HUES48 (cell line): ENCODE results near the gene B4GALT7.
A peak's percentile ranks its signal among the peaks of the same experiment; 100 is the strongest.
"Not testable (repeated sequence)": the region's sequence is repeated elsewhere in the genome, so short reads cannot be mapped to it uniquely, and the experiment has no call there.

Experiments used
- H3K27ac ChIP-seq: one replicate; pipeline ENCODE4 v1.7.0; 2013; ENCODE audit warnings: low read depth, low read length, inconsistent platforms
- H3K27me3 ChIP-seq: 2 replicates; pipeline ENCODE4 v1.6.1; 2013; ENCODE audit warnings: mild to moderate bottlenecking, low read length; ENCODE audit not compliant: control insufficient read depth, insufficient read depth
- H3K36me3 ChIP-seq: 2 replicates; pipeline ENCODE4 v1.6.1; 2013; ENCODE audit warnings: low read length; ENCODE audit not compliant: control insufficient read depth, insufficient read depth
- H3K4me1 ChIP-seq: 2 replicates; pipeline ENCODE4 v1.6.1; 2013; ENCODE audit warnings: mild to moderate bottlenecking, low read length; ENCODE audit not compliant: control insufficient read depth, insufficient read depth
- H3K4me3 ChIP-seq: 2 replicates; pipeline ENCODE4 v1.5.1; 2013; ENCODE audit warnings: mild to moderate bottlenecking, low read depth, low read length
- H3K9ac ChIP-seq: 2 replicates; pipeline ENCODE4 v1.6.1; 2013; ENCODE audit warnings: mild to moderate bottlenecking, low read depth, low read length, moderate library complexity
- H3K9me3 ChIP-seq: 2 replicates; pipeline ENCODE4 v1.6.1; 2013; ENCODE audit warnings: low read length; ENCODE audit not compliant: control insufficient read depth, insufficient read depth

The B4GALT7 gene, protein sequence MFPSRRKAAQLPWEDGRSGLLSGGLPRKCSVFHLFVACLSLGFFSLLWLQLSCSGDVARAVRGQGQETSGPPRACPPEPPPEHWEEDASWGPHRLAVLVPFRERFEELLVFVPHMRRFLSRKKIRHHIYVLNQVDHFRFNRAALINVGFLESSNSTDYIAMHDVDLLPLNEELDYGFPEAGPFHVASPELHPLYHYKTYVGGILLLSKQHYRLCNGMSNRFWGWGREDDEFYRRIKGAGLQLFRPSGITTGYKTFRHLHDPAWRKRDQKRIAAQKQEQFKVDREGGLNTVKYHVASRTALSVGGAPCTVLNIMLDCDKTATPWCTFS

DNA sequence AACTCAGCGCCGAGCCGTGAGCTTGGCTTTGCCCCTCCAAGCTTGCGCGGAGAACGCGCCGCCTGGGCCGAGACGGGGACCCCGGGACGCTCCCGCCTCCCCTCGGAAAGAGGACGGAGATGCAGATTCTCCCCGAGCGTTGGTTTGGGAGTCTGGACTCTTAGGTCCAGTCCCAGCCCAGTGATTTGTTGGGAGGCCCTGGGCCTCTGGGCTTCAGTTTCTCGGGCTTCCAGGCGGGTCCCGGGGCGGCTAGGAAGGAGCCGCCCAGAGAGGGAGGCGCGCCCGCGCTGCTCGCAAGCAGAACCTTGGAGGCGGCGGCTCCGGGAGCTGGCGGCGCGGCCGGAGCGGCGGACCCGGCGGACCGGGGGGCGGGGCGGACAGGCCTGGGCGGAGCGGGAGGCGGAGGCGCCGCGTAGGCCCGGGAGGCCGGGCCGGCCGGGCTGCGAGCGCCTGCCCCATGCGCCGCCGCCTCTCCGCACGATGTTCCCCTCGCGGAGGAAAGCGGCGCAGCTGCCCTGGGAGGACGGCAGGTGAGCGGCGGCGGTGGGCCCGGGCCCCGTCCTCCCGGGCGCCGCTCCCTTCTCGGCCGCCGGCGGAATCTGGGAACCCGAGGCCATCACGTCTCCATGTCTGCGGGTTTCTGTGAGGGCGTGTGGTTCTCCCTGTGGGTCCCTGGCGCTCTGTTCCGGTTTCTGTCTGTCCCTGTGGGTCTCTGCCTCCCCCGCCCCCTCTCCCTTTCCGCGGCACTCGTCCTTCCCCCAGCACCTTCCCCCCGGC, at the start of gene B4GALT7:
Gene B4GALT7, plus strand, starts transcription at position 402 of the 777 bp plus-strand sequence. Its CDS starts 79 bp downstream, at position 481.
- H3K9ac ChIP-seq: peak within 1 kb of the TSS; percentile 83
- H3K4me3 ChIP-seq: peak within 1 kb of the TSS; percentile 86
- H3K27me3 ChIP-seq: no peaks in the 10 kb centered on the region
- H3K4me1 ChIP-seq: peaks cover 5% of the 10 kb centered on the region; the same call in 1 of the 2 replicates
- H3K36me3 ChIP-seq: peaks cover 20% of the 10 kb centered on the region
- H3K9me3 ChIP-seq: no peaks in the 10 kb centered on the region
- peak within 1 kb of the TSS; percentile 61 for H3K27ac ChIP-seq

DNA sequence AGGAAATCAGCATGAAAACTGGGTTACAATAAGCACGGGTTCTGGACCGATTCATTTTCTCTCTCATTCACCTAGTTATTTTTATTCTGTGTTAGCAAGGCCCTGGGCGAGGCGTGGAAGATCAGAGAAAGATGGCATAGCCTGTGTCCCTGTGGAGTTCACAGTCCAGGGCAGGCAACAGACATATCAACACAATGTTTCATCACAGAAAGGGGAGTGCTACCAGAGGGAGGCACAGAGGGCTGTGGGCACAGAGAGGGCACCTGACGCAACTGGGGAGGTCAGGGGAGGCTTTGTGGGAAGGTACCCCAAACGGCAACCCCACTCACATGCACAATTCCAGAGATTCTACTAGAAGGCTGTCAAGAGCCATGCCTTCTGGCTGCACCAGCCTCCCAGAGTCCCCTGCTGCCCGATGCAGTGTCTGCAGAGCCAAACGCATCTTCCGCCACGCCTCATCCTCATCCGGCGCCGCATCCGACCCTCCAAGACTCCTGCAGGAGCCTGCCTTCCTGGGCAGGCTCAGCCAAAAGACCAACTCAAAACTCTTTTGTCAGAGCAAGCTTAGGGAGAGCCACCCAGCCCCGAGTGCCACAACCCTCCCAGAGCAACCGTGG, 47.0 kb upstream of the B4GALT7 start:
- Histone ChIP-seq H3K4me1 (peaks cover 16% of the 10 kb centered on the region), H3K27me3 (no peaks in the 10 kb centered on the region), H3K27ac (no peak overlapping the region), H3K9me3 (no peaks in the 10 kb centered on the region), H3K9ac (no peak overlapping the region), H3K36me3 (peaks cover 29% of the 10 kb centered on the region), H3K4me3 (peak overlapping the region; percentile 89)

DNA sequence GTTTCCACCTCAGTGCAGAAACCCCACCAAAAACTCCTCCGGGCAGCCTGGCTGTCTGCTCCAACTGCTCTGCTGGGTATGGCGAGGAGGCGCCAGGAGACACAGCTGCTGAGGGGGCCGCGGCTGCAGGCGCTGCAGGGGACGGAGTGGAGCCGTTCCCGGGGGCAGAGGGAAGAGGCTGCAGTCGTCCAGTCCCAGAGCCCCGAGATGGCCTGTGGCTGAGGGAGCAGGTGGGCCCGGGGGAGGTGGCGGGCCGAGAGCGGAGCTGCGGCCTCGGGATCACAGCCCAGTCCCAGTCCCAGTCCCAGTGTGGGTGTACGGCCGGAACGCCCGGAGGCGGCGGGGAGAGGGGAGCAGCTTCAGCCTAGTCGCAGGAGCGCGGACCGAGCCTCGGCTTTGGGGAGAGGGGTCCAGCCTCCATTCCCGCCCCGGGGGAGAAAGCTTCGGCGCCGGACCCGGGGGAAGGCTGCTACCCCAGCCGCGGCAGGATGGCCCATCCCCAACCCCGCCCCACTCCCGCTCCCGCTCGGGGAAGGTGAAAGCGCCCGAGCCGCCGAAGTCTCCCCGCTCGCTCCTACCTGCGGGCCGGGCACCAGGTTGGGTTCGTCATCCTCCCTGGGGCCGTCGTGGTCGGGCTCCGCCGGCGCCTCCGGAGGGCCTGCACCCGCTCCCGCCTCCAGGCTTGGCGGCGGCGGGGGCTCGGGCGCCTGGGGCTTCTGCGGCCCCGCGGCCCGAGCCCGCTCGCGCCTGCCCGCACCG, 46.1 kb upstream of the B4GALT7 start:
- Histone ChIP-seq H3K27ac (peak overlapping the region; percentile 68), H3K9me3 (no peaks in the 10 kb centered on the region), H3K27me3 (no peaks in the 10 kb centered on the region), H3K4me1 (peaks cover 16% of the 10 kb centered on the region), H3K36me3 (peaks cover 29% of the 10 kb centered on the region), H3K9ac (peak overlapping the region; percentile 70), H3K4me3 (peak overlapping the region; percentile 89)

DNA sequence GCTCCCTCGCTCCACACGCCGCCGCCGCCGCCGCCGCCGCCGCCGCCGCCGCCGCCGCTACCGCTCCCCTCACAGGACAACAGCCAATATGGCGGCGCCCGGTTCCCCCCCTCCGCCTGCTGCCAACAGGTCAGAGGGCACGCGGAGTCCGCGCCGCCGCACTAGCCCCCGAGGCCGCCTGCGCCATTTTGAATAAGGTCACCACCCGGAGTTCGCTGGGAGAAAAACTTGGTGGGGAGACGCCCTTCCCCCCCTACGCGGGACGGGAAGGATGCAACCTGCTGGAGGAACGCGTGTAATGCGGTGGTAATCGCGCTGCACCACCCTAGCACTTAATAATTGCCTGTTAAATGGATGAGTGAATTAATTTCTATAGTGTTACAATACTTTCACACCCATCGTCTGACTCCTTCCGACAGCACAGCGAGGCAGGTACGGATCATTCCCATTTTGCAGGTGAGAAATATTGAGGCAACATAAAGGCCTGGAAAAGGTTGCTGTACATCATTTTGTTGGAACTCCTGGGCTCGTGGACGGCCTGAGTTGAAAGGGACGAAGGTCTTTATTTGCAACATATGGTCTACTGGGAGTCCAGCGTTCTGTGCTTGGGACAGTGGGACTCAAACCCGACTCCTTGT, 45.3 kb upstream of the B4GALT7 start, which contains the start of gene FAM193B:
Gene FAM193B, minus strand, starts transcription at position 90 of the 638 bp plus-strand sequence. CDS start 105 bp downstream, outside the sequence.
- Histone ChIP-seq H3K27me3 (no peaks in the 10 kb centered on the region), H3K9me3 (no peaks in the 10 kb centered on the region), H3K4me3 (peak within 1 kb of the TSS; percentile 89), H3K36me3 (peaks cover 29% of the 10 kb centered on the region), H3K4me1 (peaks cover 16% of the 10 kb centered on the region), H3K27ac (peak within 1 kb of the TSS; percentile 68), H3K9ac (peak within 1 kb of the TSS; percentile 70)

DNA sequence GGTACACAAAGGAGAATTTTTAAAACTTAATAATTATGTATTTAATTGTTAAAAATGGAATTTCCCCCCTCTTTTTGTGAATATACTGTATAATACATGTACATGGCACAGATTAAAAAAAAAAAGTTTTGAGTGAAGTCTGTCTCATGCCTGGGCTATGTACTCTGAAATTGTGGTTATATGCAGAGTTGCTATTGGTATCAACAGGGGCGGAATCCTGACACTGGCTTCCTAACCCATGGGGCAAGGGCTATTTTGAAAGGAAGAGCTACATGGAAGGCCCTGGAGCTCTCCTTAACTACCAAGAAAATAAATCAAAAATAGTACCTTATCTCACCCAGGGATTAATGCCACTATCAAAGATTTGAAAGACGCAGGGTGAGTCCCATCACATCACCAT, 44.7 kb upstream of the B4GALT7 start:
- Histone ChIP-seq H3K27me3 (no peaks in the 10 kb centered on the region), H3K27ac (no peak overlapping the region), H3K4me1 (peaks cover 16% of the 10 kb centered on the region), H3K9me3 (no peaks in the 10 kb centered on the region), H3K4me3 (peak overlapping the region; percentile 63; the same call in 1 of the 2 replicates), H3K9ac (no peak overlapping the region), H3K36me3 (peaks cover 29% of the 10 kb centered on the region)

DNA sequence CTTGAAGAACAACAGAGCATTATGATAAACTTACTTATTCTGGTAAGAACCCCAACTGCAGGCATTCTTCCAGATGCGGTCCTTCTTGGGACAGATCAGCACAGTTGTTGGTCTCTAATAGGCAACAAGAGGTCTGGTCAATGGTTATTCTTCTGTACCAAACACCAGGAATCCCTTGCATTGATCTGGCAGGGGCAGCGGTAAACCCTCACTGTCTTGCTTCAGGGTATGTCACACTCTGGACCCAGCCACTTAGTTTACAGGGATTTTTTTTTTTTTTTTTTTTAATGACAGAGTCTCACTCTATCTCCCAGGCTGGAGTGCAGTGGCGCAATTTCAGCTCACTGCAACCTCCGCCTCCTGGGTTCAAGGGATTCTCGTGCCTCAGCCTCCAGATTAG, 44.3 kb upstream of the B4GALT7 start:
- Histone ChIP-seq H3K27ac (no peak overlapping the region), H3K9ac (no peak overlapping the region), H3K9me3 (no peaks in the 10 kb centered on the region), H3K27me3 (no peaks in the 10 kb centered on the region), H3K36me3 (peaks cover 25% of the 10 kb centered on the region), H3K4me3 (no peak overlapping the region), H3K4me1 (peaks cover 16% of the 10 kb centered on the region)

DNA sequence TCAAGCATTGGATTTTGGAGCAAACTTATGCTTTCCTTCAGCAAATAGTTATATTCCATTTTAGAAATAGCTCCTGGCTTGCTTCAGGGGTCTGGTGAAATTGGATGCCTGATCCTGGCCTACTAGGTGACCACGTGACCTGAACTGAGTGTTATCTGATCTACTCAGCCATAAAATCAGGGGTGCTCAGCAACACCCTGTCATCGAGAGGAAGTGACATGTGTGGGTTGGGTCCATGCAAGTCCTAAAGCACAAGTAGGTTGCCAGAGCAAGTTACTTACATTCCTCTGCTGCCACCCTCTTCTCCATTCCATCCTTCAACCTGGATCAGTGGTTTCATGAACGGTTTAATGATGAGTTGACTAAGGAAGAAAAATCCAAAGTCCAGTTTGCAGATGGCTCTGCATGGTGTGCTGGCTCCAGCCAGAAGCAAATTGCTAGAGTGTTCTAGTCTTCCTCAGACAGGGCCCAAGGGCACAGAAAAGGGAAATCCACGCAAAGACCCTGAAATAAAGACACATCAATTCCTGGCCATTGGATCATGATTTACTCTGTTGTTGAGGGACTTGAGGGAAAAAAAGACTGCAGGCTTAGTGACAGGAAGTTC, 42.8 kb upstream of the B4GALT7 start:
- H3K36me3 ChIP-seq: peaks cover 10% of the 10 kb centered on the region
- no peak overlapping the region for H3K27ac ChIP-seq
- H3K4me1 ChIP-seq: peaks cover 16% of the 10 kb centered on the region
- no peak overlapping the region for H3K9ac ChIP-seq
- peaks cover 2% of the 10 kb centered on the region; the same call in 1 of the 2 replicates for H3K9me3 ChIP-seq
- no peak overlapping the region for H3K4me3 ChIP-seq
- H3K27me3 ChIP-seq: no peaks in the 10 kb centered on the region

DNA sequence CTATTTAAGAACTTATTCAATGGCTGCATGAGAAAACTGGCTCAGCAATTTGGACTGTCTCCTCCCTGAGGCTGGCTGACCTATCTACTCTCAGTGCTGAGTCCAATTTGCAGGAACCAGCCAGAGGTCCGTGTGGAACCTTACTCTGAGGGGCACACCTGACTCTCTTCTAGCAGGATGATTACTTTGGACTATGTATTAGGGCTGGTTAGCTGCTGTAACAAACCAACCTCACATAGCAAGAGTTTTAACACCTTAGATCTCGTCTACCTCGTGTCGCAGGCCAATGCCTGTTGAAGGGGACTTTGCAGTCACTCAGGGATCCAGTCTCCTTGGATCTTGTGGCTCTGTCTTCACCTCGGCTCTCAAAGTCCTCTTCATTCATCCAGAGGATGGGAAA, 42.1 kb upstream of the B4GALT7 start:
- H3K9me3 ChIP-seq: peaks cover 7% of the 10 kb centered on the region; the same call in 1 of the 2 replicates
- H3K4me1 ChIP-seq: peaks cover 14% of the 10 kb centered on the region
- H3K36me3 ChIP-seq: peaks cover 4% of the 10 kb centered on the region; the same call in 1 of the 2 replicates
- no peak overlapping the region for H3K9ac ChIP-seq
- no peaks in the 10 kb centered on the region for H3K27me3 ChIP-seq
- H3K4me3 ChIP-seq: no peak overlapping the region
- H3K27ac ChIP-seq: no peak overlapping the region

DNA sequence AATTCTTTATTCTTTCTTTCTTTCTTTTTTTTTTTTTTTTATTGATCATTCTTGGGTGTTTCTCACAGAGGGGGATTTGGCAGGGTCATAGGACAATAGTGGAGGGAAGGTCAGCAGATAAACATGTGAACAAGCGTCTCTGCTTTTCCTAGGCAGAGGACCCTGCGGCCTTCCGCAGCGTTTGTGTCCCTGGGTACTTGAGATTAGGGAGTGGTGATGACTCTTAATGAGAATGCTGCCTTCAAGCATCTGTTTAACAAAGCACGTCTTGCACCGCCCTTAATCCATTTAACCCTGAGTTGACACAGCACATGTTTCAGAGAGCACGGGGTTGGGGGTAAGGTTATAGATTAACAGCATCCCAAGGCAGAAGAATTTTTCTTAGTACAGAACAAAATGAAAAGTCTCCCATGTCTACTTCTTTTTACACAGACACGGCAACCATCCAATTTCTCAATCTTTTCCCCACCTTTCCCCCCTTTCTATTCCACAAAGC, 40.4 kb upstream of the B4GALT7 start:
- not testable (repeated sequence) for H3K4me1 ChIP-seq, H3K27me3 ChIP-seq, H3K9me3 ChIP-seq, H3K27ac ChIP-seq, H3K9ac ChIP-seq, H3K4me3 ChIP-seq, H3K36me3 ChIP-seq
